ENCODE measurements around the gene IFNL1.

The IFNL1 gene

DNA sequence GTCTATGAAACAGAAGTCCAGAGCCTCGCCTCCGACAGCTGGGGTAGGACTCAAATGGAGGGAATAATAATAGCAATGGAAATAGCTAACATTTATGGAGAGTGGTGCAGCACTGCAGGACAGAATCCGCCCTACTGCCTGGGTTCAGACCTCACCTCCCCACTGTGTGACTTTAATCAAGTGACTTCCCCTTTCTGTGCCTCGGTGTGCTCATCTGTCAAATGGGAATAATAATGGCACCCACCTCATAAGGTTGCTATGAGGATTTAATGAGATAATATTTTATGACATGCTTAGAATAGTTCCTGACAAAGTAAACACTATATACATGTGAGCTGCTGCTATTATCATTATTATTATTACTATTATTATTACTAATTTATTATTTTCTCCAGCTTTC is 21.3 kb downstream of the IFNL1 start:
- no peak overlapping the region for H3K27ac ChIP-seq (ENCODE audit: low read length)
- H3K9me3 ChIP-seq (replicated peaks; ENCODE audit: insufficient read depth, low read length): no peaks in the 10 kb centered on the region
- H3K4me1 ChIP-seq (ENCODE audit: low read length): no peaks in the 10 kb centered on the region
- TF ChIP-seq EZH2 (optimal IDR thresholded peaks at IDR 0.05; ENCODE audit: low read depth, low read length) (no peak), EZH2phosphoT487 (IDR thresholded peaks at IDR 0.05; ENCODE audit: low read length) (no peak)
- TF ChIP-seq, protein P1, sequence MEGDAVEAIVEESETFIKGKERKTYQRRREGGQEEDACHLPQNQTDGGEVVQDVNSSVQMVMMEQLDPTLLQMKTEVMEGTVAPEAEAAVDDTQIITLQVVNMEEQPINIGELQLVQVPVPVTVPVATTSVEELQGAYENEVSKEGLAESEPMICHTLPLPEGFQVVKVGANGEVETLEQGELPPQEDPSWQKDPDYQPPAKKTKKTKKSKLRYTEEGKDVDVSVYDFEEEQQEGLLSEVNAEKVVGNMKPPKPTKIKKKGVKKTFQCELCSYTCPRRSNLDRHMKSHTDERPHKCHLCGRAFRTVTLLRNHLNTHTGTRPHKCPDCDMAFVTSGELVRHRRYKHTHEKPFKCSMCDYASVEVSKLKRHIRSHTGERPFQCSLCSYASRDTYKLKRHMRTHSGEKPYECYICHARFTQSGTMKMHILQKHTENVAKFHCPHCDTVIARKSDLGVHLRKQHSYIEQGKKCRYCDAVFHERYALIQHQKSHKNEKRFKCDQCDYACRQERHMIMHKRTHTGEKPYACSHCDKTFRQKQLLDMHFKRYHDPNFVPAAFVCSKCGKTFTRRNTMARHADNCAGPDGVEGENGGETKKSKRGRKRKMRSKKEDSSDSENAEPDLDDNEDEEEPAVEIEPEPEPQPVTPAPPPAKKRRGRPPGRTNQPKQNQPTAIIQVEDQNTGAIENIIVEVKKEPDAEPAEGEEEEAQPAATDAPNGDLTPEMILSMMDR (IDR thresholded peaks at IDR 0.05; ENCODE audit: low read length): no peak
- H3K27me3 ChIP-seq (replicated peaks; ENCODE audit: insufficient read depth, low read length): no peaks in the 10 kb centered on the region
- no peaks in the 10 kb centered on the region for H3K36me3 ChIP-seq (replicated peaks; ENCODE audit: insufficient read depth, low read length)
- H3F3A ChIP-seq (ENCODE audit: insufficient read depth, low read length): no peaks in the 10 kb centered on the region
- DNase-seq: no peak
- H3K9ac ChIP-seq (ENCODE audit: low read length): no peak overlapping the region
- no peak overlapping the region for H2AFZ ChIP-seq (ENCODE audit: low read length)
- no peak overlapping the region for H3K4me3 ChIP-seq (ENCODE audit: low read length)
- no peaks in the 10 kb centered on the region for H3K9me2 ChIP-seq (replicated peaks; ENCODE audit: insufficient read depth, low read length)
- H4K20me1 ChIP-seq (ENCODE audit: insufficient read depth, low read length): no peaks in the 10 kb centered on the region
- no peak overlapping the region for H3K4me2 ChIP-seq (ENCODE audit: low read depth, low read length)
- H3K79me2 ChIP-seq (ENCODE audit: low read length): no peaks in the 10 kb centered on the region

DNA sequence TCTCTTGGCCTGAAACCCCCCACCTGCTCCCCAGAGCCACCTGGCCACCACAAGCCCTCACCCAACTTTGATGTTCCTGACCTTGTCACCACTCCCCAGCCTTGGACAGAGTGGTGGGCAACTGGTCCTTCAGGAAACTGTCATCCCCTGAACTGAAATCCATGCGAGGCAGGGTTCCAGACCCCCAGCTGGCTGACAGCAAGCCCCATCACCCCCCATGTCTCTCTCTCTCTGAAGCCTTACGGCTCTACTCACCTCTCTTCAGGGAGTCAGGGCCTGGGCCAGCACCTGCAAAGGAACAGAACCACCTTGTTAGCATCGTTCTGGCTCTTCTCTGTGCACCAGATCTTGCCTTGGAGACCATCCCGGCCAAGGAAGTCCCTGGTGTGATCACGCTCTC is 21.9 kb downstream of the IFNL1 start:
- H3K9me2 ChIP-seq (replicated peaks; ENCODE audit: insufficient read depth, low read length): no peaks in the 10 kb centered on the region
- no peaks in the 10 kb centered on the region for H3K79me2 ChIP-seq (ENCODE audit: low read length)
- H3K27me3 ChIP-seq (replicated peaks; ENCODE audit: insufficient read depth, low read length): no peaks in the 10 kb centered on the region
- no peak overlapping the region for H3K27ac ChIP-seq (ENCODE audit: low read length)
- no peak overlapping the region for H2AFZ ChIP-seq (ENCODE audit: low read length)
- H3F3A ChIP-seq (ENCODE audit: insufficient read depth, low read length): no peaks in the 10 kb centered on the region
- DNase-seq: no peak
- no peak overlapping the region for H3K4me2 ChIP-seq (ENCODE audit: low read depth, low read length)
- H3K9ac ChIP-seq (ENCODE audit: low read length): no peak overlapping the region
- no peaks in the 10 kb centered on the region for H3K36me3 ChIP-seq (replicated peaks; ENCODE audit: insufficient read depth, low read length)
- H3K4me3 ChIP-seq (ENCODE audit: low read length): no peak overlapping the region
- H3K4me1 ChIP-seq (ENCODE audit: low read length): no peaks in the 10 kb centered on the region
- H4K20me1 ChIP-seq (ENCODE audit: insufficient read depth, low read length): no peaks in the 10 kb centered on the region
- H3K9me3 ChIP-seq (replicated peaks; ENCODE audit: insufficient read depth, low read length): no peaks in the 10 kb centered on the region
- TF ChIP-seq EZH2phosphoT487 (IDR thresholded peaks at IDR 0.05; ENCODE audit: low read length) (no peak), EZH2 (optimal IDR thresholded peaks at IDR 0.05; ENCODE audit: low read depth, low read length) (no peak)

DNA sequence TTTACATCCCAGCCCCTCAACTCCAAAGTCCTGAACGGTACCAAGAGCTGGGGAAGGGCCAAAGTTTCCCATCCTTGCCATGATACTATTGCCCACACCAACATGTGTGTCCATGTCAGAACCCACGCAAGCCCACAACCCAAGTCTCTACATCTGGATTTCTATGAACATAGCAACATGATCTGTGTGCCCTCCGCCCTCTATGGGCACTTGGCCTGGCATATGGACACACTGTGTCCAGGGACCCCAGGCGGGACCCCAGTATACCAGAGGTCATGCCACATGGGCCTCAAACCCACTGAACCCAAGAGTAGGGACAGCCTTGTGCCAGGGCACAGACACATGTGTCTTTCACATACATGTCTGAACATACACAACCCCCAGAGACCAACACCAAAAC is 22.5 kb downstream of the IFNL1 start:
- Histone ChIP-seq H3F3A (ENCODE audit: insufficient read depth, low read length) (no peaks in the 10 kb centered on the region), H3K9me3 (replicated peaks; ENCODE audit: insufficient read depth, low read length) (no peaks in the 10 kb centered on the region), H3K9me2 (replicated peaks; ENCODE audit: insufficient read depth, low read length) (no peaks in the 10 kb centered on the region), H3K27me3 (replicated peaks; ENCODE audit: insufficient read depth, low read length) (no peaks in the 10 kb centered on the region), H3K27ac (ENCODE audit: low read length) (no peak overlapping the region), H3K4me2 (ENCODE audit: low read depth, low read length) (no peak overlapping the region), H3K9ac (ENCODE audit: low read length) (no peak overlapping the region), H3K36me3 (replicated peaks; ENCODE audit: insufficient read depth, low read length) (no peaks in the 10 kb centered on the region), H2AFZ (ENCODE audit: low read length) (no peak overlapping the region), H4K20me1 (ENCODE audit: insufficient read depth, low read length) (no peaks in the 10 kb centered on the region), H3K4me3 (ENCODE audit: low read length) (no peak overlapping the region), H3K79me2 (ENCODE audit: low read length) (no peaks in the 10 kb centered on the region), H3K4me1 (ENCODE audit: low read length) (no peaks in the 10 kb centered on the region)
- TF ChIP-seq EZH2 (optimal IDR thresholded peaks at IDR 0.05; ENCODE audit: low read depth, low read length) (no peak), EZH2phosphoT487 (IDR thresholded peaks at IDR 0.05; ENCODE audit: low read length) (no peak)
- TF ChIP-seq, protein P1 (IDR thresholded peaks at IDR 0.05; ENCODE audit: low read length): no peak
- DNase-seq: no peak

DNA sequence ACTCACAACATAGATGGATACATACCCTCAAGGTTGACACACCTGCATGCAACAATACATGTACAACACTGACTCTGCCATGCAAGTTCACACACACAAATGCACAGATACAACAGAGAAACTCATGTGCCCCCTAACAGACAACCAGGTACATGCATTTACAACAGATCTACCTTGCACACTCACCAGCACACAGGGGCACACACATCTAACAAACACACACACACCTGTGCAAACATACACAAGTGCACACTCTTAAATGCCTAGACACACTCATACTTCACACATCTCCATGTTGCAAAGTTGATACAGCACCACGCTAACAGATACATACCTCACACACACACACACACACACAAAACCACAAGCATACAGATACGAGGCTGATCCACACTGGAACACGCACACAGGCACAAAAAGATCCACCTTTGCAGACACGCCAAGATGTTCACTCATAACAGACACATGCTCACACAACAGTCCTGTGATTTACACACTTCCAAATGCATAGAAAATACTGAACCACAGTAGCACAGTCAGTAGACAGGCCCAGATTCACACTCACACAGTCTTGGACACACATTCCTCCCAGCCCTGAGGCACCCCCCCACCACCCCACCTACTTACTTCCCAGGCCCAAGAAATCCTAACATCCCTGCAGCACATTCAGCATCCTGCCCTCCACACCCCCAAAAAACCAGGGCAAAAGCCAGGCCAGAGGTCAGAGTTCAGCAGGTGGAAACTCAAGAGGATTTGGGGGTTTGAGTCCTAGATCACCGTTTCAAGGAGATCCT is 23.1 kb downstream of the IFNL1 start:
- H3K4me2 ChIP-seq (ENCODE audit: low read depth, low read length): no peak overlapping the region; the same call in 1 of the 2 replicates

More for the DNA sequence above, 23.1 kb downstream of the IFNL1 start:
- H3K9me3 ChIP-seq (replicated peaks; ENCODE audit: insufficient read depth, low read length): no peaks in the 10 kb centered on the region
- no peaks in the 10 kb centered on the region for H3K9me2 ChIP-seq (replicated peaks; ENCODE audit: insufficient read depth, low read length)
- H3K79me2 ChIP-seq (ENCODE audit: low read length): no peaks in the 10 kb centered on the region
- no peak overlapping the region for H3K4me3 ChIP-seq (ENCODE audit: low read length)
- TF ChIP-seq EZH2 (optimal IDR thresholded peaks at IDR 0.05; ENCODE audit: low read depth, low read length): no peak
- no peak for TF ChIP-seq EZH2phosphoT487 (IDR thresholded peaks at IDR 0.05; ENCODE audit: low read length)
- TF ChIP-seq, protein P1 (IDR thresholded peaks at IDR 0.05; ENCODE audit: low read length): no peak
- H3K27me3 ChIP-seq (replicated peaks; ENCODE audit: insufficient read depth, low read length): no peaks in the 10 kb centered on the region
- no peak overlapping the region for H3K27ac ChIP-seq (ENCODE audit: low read length)
- H3K9ac ChIP-seq (ENCODE audit: low read length): no peak overlapping the region
- no peaks in the 10 kb centered on the region for H4K20me1 ChIP-seq (ENCODE audit: insufficient read depth, low read length)
- no peak for DNase-seq
- H2AFZ ChIP-seq (ENCODE audit: low read length): no peak overlapping the region
- no peaks in the 10 kb centered on the region for H3K36me3 ChIP-seq (replicated peaks; ENCODE audit: insufficient read depth, low read length)
- H3F3A ChIP-seq (ENCODE audit: insufficient read depth, low read length): 0 out of 2 replicates have a peak, but pooled peaks cover 3% of the 10 kb centered on the region
- no peaks in the 10 kb centered on the region for H3K4me1 ChIP-seq (ENCODE audit: low read length)

All from MM.1S (cell line).